HG03442 (cell line): ENCODE data around the gene IFNG-AS1.
A peak's percentile ranks its signal among the peaks of the same experiment; 100 is the strongest.

Experiments
- ATAC-seq: cut with Tn5 transposase; IDR thresholded peaks from one replicate; pipeline ENCODE4 v1.9.1; 2021; ENCODE audit warnings: mild to moderate bottlenecking, moderate library complexity; ENCODE audit not compliant: unreplicated experiment

The IFNG-AS1 gene

DNA sequence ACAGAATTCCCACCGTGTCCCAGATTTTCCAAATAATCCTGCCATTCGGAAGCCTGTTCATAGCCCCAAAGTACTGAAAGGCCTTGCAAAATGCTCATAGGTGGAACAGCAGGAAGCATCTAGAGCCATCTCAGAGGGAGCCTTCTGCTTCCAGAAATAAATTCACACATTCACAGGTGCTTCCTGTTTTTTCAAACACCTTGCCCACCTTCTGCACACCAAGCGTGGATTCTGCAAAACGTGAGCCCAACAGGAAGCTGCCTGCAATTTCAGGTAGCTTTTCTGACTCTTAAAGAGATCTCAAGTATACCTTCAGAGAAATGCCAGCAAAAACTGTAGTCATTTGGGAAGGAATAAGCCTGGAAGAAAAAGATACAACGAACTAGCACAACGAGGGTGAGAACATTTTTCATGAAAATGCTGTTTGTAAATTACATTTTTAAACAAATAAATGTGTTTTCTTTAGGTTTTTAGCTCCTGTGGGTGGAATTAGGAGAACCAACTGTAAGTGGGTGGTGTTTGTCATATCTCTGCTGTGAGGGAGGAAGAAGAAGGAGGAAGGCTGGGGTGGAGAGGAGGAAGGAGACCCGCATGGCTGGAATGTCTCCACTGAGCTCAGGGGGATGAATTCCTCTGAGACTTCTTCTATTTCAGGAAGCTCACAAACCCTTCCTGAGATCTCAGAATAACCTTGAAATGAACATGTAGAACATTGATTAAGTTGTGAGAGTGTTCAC lies at the start of gene IFNG-AS1:
Gene IFNG-AS1, plus strand, starts transcription at position 264 of the 737 bp plus-strand sequence.
- ATAC-seq, result no peak

DNA sequence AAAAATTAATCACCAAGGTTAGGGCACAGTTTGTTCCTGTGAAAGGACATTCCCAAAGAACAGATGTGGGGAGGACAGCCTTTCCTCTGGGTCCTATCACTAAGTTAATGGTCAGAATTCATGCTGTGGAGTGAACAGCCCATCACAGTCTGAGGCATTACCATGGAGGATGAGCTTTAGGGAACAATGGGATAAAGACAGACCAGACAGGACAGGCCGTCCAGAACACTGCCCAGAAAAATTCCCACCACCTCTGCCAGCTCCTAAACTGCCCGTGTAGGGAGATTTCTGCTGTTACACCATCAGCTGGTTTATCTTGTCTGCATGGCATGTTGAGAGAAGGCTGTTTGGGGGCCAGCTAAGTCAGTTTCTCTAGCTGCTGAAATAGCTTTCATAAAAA lies 49.6 kb upstream of the IFNG-AS1 start:
- ATAC-seq, result no peak

DNA sequence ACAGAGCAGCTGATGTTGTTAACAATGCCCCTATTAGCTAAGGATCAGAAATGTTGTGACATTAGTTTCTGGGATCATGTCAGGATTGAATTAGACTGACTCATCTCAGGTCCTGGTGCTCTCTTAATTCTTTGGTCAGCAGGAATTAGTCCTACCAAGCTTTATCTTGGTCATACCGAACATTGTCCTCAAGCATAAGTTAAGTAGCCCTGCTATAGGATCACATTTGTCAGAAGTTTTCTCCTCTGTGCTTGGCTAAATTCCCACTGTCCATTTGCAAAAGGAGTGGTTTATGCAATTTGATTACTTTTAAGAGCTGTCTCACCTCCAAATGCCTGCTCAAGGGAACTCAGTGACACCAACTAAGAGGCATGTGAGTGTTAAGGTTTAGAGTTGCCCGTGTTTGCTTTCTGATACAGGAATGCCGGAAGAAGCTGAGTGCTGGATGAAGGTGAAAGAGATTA lies 48.4 kb upstream of the IFNG-AS1 start:
- no peak for ATAC-seq

DNA sequence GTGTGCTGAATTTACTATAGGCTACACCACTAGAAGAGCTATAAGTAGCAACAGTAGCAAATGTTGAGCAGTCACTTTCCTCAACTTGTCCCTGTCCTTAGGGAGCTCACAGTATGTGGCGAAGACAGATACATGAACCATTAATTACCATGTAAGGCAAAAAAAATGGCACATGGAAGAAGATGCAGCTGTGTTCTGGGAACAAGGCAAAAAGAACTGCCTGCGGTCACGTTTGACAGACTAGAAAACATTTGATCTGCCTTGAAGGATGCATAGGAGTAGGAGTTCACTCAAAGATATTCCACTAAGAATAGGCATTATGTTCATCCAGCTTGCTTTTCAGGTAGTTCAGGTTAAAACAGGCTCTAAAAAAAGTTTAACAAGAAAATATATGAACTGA lies 46.5 kb upstream of the IFNG-AS1 start:
- no peak for ATAC-seq

DNA sequence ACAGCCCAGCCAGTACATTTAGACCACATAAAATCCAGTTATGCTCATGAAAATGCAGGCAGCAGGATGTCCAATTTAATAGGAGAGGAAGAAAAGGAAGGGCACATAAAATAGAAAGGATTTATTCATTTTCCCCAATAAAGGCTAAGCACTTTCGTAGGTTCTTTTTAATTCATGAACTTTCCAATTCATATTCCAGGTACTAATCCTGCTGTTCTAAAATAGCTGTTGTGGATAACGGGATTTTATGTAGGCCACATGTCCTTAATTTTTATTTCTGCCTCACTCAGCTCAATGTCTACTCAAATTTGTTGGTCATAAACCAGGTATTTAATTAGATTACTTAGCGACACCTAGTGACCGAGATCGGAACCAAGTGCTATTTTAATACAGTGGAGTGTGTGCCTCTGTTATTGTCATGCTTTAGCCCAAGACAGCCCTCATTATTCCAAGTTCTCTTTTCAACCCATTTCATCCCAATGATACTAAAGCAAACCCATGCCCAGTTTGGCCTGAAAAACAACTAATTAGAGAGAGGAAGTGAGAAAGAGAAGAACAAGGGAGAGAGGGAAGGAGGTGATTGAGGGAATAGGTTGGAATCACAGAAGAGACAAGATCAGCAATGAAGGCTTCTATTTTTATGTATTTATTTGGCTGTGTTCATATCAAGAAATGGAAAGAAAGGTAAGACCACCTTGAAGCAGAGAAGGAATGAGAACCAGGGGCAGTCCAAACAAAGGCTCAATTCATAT lies 45.9 kb upstream of the IFNG-AS1 start:
- ATAC-seq, result no peak

DNA sequence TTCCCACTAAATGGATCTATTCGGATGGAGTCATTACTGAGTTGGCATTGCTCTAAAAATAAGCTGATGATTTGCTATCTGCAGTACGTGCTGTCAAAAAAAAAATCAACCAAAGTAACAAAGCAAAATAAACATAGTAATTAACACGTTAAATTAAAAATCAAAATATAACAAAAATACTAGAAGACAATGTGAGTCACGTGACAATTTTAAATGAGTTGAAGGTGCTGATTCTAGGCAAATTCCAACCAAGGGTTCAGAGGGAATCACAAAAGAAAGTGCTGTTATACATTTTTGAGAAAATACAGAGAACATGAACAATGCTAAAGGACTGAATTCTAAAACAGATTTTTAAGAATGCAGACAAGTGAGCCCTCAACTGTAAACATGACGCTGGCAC lies 45.2 kb upstream of the IFNG-AS1 start:
- no peak for ATAC-seq

DNA sequence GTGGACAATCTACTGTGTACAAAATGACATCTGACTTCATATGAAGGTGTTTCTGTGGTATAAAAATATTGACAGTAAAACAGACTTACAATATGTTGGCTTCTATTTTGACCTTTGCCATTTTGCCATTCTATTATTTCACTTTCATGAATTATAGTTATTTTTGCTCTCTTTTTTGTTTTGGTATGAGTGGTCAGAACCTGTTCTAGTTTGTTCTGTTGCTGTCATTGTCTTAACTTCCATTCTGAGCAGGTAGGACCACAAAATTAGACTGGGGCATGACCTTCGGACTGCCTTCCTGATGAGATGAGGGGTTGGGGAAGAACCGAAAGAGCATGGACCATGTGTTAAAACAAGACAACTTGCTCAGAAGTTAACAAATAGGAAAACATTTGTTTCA lies 36.5 kb upstream of the IFNG-AS1 start:
- ATAC-seq, result no peak

DNA sequence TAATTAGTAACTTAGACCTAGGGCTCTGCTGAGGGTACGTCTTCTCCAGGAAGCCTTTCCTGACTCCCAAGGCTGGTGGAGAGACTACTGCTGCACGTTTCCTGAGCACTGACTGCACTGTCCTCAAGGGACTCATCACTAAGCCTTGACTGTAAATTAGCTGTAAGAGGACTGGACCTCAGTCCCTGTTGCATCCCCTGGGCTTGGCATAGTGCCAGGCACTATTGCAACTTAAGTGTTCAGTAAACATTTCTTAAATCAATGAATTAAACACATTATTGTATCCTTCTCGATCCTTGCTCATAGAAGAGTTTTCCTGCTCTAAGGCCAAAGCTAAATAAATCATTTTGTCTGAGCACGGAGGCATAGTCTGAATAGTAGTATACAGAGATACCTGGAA lies 31.9 kb upstream of the IFNG-AS1 start:
- ATAC-seq, result no peak

DNA sequence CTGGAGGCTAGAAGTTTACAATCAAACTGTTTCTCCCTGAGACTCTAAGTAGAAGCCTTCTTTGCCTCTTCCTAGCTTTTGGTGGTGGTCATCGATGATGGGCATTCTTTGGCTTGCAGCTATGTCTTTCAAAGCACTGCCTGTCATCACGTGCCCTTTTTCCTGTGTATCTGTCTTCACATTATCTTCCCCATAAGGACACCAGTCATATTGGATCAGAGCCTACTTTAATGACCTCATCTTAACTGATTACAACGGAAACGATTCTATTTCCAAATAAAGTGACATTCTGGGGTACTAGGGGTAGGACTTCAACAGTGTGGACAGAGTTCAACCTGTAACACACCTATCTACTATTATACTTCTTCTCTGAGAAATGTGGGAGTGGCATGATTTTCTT lies 31.1 kb upstream of the IFNG-AS1 start:
- ATAC-seq, result no peak

DNA sequence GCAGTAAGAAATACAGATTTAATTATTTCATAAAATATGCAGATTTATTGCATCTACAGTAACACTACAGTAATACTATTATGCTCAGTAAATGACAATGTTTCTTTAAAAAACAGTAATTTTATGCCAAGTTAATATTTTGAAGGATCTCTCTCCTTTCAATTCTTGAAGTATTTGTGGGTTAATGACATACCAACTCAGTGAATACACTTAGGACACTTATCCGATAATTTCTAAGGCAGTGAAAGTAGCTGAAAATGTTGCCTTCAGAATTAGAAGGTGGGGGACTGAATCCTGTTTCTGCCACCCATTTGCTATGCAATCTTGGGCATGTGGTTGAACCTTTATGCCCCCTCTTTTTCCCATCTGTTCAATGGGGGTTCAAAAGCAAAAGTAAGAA lies 24.8 kb upstream of the IFNG-AS1 start:
- no peak for ATAC-seq

DNA sequence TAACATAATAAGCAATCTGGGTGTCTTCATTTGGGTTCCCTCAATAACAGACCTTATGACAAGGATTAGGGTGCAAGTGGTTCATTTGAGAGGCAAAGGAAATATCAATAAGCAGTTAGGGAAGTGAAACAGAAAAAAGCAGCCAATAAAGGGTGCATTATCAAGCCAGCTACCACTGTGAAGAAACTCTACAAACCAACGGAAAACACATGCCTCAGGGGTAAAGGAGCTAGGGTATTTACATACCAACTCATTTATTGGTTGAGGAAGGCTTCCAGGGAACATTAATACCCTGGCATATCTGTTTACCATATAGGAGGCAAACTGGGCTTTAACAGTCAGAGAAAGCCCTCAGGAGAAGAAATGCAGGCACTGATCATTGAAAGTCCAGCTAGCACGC lies 22.7 kb upstream of the IFNG-AS1 start:
- no peak for ATAC-seq

DNA sequence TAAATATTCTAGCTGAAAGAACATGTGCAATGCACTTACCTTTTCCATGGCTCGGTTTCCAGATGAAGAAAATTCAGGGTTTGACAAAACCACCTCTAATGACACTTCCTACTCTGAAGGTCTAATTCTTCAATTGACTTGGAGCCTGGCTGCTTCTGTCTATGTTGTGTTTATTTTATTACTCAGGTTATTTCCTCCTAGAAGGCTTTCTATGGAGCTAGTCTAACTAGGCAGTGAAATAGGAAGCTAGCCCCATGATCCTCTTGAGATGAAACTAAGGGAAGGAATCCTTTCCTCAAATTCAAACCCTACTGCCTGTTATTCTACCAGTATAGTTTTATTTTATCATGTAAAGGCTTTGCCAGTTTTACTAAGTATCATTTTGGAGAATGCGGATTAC lies 20.9 kb upstream of the IFNG-AS1 start:
- no peak for ATAC-seq

DNA sequence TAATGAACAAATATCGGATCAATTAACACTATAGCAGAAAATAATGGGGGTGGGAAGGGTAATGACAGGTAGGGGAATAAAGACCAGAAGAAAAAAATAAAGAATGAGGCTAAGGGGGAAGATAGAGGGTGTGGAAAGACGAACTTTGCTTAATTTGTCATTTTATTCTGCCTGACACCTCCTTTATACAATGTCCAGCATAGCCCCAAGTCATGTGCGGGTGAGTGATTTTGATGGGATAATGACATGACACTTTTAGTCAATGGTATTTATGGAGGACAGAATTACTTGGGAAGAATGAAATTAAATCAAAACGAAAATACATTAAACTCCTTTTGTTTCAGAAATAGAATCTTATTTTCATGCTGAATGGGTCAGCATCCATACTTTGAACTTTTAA lies 20.5 kb upstream of the IFNG-AS1 start:
- no peak for ATAC-seq

DNA sequence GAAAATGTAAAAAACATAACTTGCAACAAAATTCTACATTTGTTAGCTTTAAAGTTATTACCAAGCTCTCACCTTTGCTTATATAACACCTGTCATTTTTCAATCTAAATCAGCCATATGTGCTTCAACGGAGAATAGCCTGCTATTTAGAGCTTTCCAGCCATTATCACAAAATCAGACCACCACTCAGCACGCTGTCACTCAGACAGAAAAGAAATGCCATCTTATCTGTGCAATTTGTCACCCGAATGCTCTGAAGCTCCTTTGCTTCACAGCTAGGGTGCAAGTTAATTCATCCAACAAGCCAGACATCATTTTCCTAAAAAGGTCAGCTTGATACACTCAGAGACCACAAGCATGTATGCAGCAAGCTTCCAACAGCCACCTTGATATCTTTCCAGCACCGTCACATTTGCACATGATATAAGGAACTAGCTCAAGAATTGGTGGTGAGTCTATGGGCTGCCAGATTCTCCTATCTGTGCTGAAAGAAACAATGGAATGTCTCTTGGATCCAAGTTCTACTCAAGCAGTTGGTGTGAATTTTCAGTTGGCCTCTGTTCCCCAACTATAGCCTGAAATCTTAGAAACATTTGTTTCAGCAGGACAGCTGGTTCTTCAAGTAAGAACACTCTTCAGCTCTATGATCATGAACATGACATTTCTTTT lies 20.0 kb upstream of the IFNG-AS1 start:
- ATAC-seq, result no peak

DNA sequence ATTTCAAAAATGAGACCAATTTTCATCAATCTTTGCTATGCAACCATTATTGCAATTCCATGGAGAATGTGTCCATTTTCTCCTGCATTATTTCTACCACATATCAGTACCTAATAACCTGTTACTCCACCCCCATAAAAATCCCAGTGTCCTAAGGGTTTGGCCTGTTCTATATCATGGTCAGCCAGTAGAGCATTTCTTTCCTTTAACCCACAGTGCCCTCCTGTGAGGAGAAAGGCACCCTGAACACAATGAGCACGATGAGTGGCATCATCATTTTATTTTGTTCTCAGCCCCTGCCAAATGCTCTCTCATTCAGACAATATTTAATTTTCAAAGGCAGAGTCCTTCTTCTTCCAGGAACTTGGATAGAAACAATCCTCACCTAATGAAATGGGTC lies 11.6 kb upstream of the IFNG-AS1 start:
- ATAC-seq, result no peak

DNA sequence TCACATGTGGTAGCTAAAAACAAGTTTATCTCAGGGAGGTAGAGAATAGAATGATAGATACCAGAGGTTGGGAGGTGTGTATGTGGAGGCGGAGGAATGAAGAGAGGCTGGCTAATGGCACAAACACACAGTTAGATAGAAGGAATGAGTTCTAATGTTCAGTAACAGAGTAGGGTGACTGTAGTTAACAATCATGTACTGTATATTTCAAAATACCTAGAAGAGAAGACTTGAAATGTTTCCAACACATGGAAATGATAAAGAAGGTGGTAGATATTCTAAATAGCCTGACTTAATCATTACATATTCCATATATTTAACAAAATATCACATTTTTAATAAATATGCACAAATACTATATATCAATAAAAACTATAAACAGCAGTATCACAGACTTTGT lies 8.9 kb upstream of the IFNG-AS1 start:
- no peak for ATAC-seq

DNA sequence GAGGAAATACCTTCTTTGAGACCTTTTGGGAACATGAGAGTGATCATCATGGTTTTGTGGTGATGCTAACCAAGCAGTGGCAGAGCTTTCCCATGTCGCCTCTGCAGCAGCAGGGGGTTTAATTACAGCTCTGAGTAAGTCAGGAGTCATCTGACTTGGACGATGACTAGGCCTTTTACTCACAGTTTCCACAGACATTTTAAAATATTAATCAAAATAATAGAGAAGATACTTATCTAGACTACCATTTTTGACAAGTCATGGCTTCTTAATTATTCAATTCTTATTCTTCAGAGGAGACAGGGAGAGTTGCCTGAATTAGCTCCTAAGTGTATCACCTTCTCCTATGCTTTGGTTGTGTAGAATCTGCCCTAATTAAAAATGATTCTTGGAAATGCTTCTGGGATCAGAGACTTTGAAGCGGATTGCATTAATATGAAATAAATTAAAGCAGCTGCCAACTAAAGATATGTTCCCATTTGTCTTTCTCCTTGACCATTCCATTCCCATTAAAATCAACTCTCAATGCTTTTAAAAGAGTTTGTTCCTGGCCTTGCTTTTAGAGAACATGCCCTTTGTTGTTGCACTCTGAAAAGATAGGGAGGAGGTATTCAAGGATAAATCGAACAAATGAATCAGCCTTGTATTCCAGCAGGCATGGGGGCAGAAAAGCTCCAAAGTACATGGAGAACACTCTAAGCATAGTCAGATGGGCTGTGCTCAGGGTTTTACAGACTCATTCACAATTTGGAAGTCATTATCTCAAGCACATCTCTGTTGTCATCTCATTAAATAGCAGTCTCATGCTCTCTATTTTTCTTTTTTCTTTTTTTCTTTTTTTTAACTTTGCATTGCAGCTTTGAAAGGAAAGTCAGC lies 7.7 kb upstream of the IFNG-AS1 start:
- no peak for ATAC-seq

DNA sequence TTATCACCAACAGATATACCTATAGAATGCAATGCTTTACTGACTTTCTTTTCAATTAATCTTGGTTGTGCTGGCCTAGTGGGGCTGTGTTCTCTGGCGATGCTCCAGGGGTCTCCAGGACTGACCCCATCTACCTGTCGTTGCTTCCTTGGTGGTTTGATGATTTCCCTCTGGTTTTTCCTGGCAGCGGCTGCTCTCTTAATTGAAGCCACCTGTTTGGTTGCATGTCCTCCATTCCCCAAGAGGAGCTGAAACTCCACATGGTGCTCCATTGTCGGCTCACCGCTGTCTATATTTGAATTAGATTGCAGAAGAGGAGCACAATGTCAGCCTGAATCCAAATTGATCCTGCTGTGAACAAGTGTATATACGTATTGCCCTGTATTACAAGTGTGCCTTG lies 7.1 kb upstream of the IFNG-AS1 start:
- no peak for ATAC-seq

DNA sequence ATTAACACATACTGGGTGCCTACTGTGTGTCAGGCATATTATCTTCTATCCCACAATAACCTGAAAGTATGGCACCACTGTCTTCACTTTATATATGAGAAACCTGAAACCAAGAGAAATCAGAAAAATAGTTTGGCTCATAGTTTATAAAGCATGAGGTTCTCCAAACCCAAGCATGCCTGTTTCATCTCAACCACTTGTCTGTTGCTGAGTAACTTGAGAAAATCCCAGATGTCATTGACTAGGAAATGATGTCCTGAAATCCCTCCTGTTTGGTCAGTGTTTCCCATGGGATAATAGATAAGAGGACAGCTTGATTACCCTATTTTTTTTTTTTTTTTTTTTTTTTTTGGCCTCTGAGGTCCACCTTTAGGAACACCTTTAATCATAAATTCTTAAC lies 2.6 kb upstream of the IFNG-AS1 start:
- no peak for ATAC-seq

DNA sequence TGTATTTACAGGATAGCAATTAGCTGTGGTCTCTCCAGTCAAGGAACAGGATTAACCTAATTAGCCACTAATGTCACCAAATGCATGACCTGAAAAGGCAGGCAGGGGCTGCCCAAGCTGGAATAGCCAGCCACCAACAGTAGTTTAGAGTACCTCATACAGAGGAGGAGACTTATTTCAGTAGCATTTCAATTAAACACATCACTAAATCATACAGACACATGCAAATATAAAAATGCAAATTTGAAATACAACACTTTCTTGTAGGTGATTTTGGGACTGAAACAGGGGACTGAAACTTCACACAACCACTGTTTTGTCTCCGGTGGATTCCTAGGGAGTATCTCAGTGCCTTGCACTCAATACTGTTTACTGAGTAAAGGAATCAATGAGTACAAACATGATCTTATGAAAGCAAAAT lies 636 bp upstream of the IFNG-AS1 start:
- peak; percentile 71 for ATAC-seq

DNA sequence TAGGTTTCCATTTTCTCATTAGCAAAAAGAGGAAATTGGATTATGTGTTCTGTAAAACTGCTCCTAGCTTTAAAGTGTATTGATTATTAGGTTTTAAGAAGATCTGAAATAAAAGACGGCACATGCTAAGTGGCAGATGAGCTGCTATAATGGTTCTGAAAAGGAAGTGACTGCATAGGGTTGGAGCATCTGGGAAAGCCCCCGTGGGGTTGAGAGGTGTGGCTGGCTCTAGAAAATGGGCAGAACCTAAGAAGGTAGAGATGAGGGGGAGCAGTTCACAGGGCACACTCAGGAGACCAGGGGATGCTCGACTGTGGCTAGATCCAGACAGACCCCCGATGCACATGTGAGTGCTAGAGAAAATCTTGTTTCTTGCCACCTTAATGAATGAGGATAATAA lies 1.9 kb downstream of the IFNG-AS1 start:
- peak; percentile 71 for ATAC-seq
